HG03103 (cell line): Measurements from ENCODE around the gene TRIP13.

ENCODE experiments used
- ATAC-seq: cut with Tn5 transposase; IDR thresholded peaks from one replicate; pipeline ENCODE4 v1.9.1; 2021; ENCODE audit warnings: low read depth; ENCODE audit not compliant: unreplicated experiment

TRIP13 gene

GRCh38 chr5:854217-854616 is 38.5 kb upstream of the TRIP13 start:
- ATAC-seq: no peak

- ATAC-seq: no peak
Measured at GRCh38 chr5:854966-855743, 37.5 kb upstream of the TRIP13 start.

- no peak for ATAC-seq
Measured at GRCh38 chr5:855771-856530, 36.7 kb upstream of the TRIP13 start.

GRCh38 chr5:856531-857425 is 35.9 kb upstream of the TRIP13 start:
- no peak for ATAC-seq

- ATAC-seq: no peak
Measured at GRCh38 chr5:858726-859125, 34.0 kb upstream of the TRIP13 start.

- ATAC-seq: no peak
Measured at GRCh38 chr5:859391-859790, 33.3 kb upstream of the TRIP13 start.

GRCh38 chr5:859798-860296 is 32.8 kb upstream of the TRIP13 start:
- ATAC-seq: no peak

- ATAC-seq: no peak
Measured at GRCh38 chr5:860506-861150, 32.1 kb upstream of the TRIP13 start.

- no peak for ATAC-seq
Measured at GRCh38 chr5:861442-862366, 31.0 kb upstream of the TRIP13 start.

GRCh38 chr5:862367-863243 is 30.1 kb upstream of the TRIP13 start:
- ATAC-seq: no peak

GRCh38 chr5:863244-863805 is 29.4 kb upstream of the TRIP13 start:
- no peak for ATAC-seq

GRCh38 chr5:864492-865167 is 28.1 kb upstream of the TRIP13 start:
- ATAC-seq: no peak

- ATAC-seq: no peak
Measured at GRCh38 chr5:865168-865521, 27.5 kb upstream of the TRIP13 start.

GRCh38 chr5:865771-866170 is 26.9 kb upstream of the TRIP13 start:
- no peak for ATAC-seq

GRCh38 chr5:867300-867870 is 25.3 kb upstream of the TRIP13 start:
- ATAC-seq: no peak

GRCh38 chr5:868428-869135 is 24.1 kb upstream of the TRIP13 start:
- no peak for ATAC-seq

GRCh38 chr5:870956-871355 is 21.7 kb upstream of the TRIP13 start:
- no peak for ATAC-seq
